DMS153 treated with DMSO at 0.1 percent for 48 hours (cell line): ENCODE data around the gene FOXN3.

Experiments
- DNase-seq: peaks from one replicate; lab custom pipeline; 2025; ENCODE audit not compliant: unreplicated experiment; lab: John Stamatoyannopoulos, UW

The FOXN3 gene

DNA sequence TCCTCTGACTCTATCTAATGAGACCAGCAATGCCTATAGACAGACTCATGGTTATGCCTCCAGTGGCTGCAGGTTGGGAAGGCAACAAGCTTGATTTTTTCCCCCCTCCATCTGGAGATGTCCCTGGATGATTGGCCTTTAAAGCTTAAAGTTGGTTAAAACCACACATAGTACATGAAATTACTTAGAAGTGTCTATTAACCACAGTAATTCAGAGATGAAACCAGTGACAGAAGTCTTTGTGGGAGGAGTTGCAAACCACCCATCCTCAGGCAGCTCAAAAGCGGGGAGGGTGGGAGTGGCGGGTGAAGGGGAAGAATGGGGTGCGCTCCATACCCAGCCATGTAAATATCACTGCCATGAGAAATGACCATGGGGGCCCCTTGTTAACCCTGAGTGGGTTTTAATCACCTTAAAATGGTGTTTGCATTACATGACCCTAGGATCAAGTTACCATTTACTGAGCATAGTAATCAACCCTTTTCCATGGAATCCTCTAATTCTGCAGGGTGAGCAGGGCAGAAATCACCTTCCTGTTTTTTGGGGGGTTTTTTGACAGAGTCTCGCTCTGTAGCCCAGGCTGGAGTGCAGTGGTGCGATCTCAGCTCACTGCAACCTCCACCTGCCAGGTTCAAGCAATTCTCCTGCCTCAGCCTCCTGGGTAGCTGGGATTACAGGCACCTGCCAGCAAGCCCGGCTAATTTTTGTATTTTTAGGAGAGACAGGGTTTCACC is 133.5 kb downstream of the FOXN3 start:
- DNase-seq = no peak

- no peak for DNase-seq
These were observed 134.8 kb downstream of the FOXN3 start for GRCh38 chr14:89282191-89282590.

- no peak for DNase-seq
These were observed 136.4 kb downstream of the FOXN3 start for GRCh38 chr14:89280600-89280999.

GRCh38 chr14:89279649-89280232 is 137.3 kb downstream of the FOXN3 start:
- no peak for DNase-seq

DNA sequence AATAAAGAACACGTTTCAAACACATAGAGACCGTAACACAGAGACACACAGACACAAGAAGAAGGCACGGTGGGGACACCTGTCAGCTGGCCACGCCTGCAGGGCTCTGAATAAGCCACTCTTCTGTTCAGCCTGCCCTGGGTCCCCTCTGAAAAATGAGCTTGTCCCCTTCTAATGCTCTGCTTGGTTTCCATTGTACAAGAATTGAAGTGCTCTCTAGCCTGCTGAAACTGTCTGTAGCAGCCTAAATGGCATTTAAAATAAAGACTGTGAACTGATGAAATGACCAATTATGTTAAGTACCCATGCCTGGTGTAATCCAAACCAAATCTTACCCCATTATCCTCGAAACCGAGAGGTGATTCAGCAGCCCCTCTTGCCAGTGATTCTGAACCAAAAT is 139.8 kb downstream of the FOXN3 start:
- no peak for DNase-seq

DNA sequence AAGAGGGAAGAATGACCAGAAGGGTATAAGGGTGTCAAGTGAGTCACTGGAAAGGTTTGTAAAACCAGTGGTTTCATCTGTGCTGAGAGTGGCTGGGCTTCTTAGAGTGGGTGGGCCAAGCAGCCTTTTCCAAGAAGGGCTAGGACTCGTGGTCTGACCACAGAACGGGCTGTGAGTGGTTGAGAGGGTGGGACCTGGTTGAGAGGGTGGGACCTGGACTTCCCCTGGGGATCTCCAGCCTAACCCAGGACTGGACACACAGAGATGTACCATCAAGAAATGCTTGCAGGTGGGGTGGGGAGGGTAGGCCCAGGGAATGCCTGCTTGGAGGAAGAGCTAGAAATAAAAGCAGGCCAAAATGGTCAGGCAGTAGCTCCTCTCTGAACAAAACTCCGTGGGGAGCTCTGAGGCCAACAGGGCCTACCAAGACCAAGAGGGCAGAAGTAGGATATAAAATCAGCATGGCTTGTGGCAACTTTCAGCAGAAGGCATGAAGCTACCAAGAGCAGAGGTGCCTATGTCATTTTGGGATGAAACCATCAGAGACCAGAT is 140.5 kb downstream of the FOXN3 start:
- no peak for DNase-seq

- no peak for DNase-seq
These were observed 146.4 kb downstream of the FOXN3 start for GRCh38 chr14:89270439-89271227.

DNA sequence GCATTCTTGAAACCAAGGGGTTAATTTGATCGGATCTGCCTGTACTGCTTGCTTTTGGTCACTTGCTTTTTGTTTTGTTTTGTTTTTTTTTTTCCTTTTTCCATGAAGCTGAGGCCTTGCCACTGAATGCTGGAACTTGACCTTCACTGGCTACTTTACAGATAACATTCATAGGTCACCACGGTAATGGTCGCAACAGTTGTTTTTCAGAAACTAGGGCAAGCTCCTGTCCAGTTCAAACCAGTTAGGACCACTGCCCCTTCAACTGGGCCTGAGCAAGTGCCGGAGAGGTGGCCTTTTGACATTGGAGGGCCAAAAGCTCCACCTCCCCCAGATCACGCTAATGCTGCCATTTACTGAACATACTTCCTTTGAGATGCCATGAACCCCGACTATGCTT is 147.6 kb downstream of the FOXN3 start:
- no peak for DNase-seq

- DNase-seq = no peak
These were observed 148.5 kb downstream of the FOXN3 start for GRCh38 chr14:89268514-89268913.

DNA sequence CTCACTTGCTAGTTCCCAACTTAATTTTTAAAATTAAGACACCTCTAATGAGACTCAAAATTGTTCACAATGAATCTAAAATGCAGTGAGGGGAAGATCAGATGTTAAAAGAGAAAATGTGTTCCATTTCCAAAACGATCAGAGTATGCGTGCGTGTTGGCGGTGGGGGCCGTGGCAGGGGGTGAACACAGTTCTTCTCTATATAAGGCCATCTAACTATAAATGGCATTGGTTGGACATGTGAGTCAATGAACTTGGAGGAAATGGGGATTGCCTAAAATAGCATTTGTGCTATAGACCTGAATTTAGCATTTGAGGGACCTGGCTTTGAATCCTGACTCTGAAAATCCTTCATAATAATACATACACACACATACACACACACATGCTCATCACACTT is 149.4 kb downstream of the FOXN3 start:
- DNase-seq = no peak

GRCh38 chr14:89267163-89267562 is 149.9 kb downstream of the FOXN3 start:
- no peak for DNase-seq

DNA sequence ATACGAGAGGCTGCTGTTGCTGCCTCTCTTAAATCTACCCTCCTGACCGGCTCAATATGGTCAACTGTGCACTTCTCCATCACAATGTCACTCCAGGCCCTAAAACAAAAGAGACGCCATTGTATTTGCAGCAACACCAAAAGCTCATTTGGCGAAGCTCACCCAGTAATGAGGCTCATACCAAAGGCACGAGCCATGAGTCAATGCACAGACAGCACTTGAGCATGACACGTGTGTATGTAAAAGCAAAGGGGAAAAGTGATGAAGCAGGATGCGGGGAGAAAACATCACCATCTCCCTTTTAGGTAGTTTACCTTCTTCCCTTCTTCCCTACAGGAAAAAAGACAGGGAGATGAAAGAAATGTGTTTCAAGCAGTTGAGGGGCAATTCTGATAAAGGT is 150.3 kb downstream of the FOXN3 start:
- no peak for DNase-seq

GRCh38 chr14:89265234-89265633 is 151.8 kb downstream of the FOXN3 start:
- DNase-seq = no peak

DNA sequence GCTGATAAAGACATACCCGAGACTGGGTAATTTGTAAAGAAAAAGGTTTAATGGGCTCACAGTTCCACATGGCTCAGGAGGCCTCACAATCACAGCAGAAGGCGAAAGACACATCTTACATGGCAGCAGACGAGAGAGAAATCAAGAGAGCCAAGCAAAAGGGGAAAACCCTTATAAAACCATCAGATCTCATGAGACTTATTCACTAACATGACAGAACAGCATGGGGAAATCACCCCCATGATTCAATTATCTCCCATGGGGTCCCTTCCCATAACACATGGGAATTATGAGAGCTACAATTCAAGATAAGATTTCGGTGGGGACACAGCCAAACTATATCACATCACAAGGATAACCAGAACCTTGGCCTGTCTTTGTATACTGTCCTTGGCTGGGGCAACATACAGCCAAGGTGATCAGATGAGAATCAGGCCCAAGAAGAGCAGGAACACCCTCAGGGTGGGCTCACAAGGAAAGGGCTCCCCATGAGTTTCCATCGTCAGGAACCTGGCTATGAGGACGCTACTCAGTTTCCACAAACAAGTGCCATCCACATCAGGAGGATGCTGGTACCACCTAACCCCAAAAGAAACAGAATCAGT is 152.7 kb downstream of the FOXN3 start:
- DNase-seq = no peak

GRCh38 chr14:89262041-89262440 is 155.0 kb downstream of the FOXN3 start:
- DNase-seq = no peak

DNA sequence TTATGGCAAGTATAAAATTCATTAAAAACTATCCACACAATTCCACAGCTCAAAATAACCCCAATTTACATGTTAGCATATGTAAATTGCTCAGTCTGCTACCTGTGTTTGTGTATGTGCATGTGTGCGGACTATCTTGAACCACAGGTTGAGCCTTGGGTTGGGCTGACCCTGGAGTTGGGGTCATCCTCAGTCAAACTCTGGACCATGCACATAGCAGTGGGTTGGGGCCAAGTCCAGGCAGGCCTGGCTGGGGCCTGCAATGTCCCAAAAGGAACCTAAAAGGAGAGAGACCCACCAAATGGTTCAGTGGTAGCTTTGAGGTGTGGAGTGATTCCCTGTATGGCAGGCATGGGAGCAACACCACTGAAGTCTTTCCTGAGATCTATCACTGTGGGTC is 156.1 kb downstream of the FOXN3 start:
- DNase-seq = no peak

DNA sequence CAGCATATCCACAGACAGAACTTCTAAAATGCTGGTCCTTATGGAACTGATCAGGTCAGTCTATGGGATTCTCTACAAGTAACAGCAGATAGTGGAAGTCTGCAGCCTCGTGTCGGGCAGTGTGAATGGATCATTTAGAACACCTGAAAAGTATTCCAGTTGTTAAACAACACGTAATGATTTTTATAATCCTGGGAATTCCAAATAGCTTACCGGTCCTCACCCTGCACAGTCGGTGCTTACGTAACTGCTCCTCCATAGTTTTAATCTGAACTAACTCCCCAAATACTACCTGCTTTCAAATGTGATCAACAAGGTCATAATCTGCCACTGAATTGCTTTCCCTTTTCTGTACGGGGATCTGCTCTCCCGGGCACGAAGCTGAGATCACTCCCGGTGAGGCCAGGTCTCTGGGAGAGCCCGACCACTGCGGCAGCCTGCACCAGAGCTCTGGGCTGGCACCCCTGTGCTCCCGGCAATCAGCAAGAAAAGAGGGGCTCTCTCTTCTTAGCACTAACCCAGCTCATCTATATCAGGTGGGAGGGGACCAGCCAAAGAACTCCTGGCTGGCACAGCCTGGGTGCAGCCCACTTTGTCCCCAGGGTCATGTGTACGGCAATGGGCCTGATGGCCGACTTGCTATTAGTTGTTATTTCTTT is 157.0 kb downstream of the FOXN3 start:
- no peak for DNase-seq

DNA sequence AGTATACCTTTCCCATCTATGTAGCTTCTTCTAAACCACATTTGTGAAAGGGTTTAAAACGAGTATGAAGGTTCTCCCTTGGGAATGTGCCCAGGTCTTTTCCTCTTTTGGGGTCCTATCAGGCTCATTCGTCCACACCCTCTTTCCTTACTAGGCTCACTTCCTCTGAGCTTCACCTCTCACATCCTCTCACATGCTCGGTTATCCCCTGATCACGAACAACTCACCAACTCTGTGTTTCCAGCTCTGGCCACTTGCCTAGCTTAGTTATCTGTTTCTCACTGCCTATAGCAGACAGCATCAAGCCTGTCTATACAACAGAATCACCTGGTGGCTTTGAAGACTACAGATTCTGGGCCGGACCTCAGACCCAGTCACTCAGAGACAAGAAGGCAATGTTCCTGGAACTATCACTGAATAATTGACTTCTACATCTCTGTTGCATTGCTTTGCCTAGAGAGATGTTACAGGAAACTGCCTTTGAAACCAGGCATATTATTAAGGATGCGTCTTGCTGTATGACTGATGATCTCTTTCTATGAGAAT is 158.2 kb downstream of the FOXN3 start:
- DNase-seq = no peak

DNA sequence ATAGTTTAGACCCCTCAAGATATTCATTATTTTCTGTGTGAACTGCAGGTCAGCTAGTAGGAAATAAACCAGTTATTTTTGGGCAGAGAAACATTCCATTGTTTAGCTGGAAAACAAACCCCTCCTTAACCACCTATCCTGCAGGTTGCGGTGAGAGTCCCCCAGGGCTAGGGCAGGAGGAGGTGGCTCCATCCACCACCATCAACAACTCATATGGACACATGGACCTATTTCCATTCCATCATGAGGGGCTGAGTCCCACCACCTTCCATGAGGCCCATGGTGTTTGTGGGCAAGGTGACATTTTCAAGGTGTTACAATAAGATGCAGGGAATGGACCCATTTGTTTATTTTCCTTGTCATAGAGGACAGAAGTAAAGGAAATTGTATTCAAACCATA is 160.1 kb downstream of the FOXN3 start:
- DNase-seq = no peak

GRCh38 chr14:89256283-89256682 is 160.8 kb downstream of the FOXN3 start:
- no peak for DNase-seq

DNA sequence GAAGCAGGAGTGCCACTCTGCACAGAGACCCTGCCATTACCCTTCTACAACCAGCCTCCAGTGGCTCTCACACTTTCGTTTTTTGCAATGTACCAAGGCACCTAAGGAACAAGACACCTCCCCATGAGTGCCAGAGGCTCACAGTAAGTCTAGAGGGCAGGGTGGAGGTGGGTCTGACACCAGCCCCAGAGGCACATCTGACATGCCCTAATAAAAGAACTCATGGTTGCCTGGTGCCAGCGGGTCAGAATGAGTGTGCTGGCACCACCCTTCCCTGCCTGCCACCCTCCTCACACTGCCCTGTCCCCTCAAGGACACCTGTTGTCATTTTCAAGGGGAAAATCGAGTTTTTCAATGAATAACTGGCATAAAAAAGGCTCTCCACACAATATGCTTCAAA is 161.2 kb downstream of the FOXN3 start:
- DNase-seq = no peak
